Gastrocnemius medialis (tissue), 4 donors: ENCODE measurements around the gene TTLL9. TPM values are rescaled to one million over a fixed set of nuclear protein-coding genes. Genes with fewer than 3 reads are reported as not detected.

Experiments
- ATAC-seq, 2 donors: fragments of 150-250 bp; one replicate each; pipeline ENCODE4 v1.9.1; 2016
- DNase-seq, 2 donors: peaks; one replicate each; pipeline ENCODE4 v3.0.0-alpha.2; 2019
- H3K27ac ChIP-seq, 4 donors: fragments of 200-600 bp; sonication (generic); 1 replicate in 1 of 4; 2 replicates in 3 of 4; pipeline ENCODE4 v1.5.1; 2016 to 2018; ENCODE audit warnings: mild to moderate bottlenecking in 2 of 4, moderate library complexity in 1 of 4
- H3K27me3 ChIP-seq, 3 donors: fragments of 200-600 bp; sonication (generic) in 2 of 3; 1 replicate in 1 of 3; 2 replicates in 2 of 3; pipeline versions ENCODE4 v1.5.1 to v1.6.0; 2016 to 2019; ENCODE audit warnings: mild to moderate bottlenecking in 1 of 3, moderate library complexity in 1 of 3
- H3K36me3 ChIP-seq, 2 donors: fragments of 200-600 bp; sonication (generic) in 1 of 2; one replicate each; pipeline ENCODE4 v1.5.1; 2017 to 2018
- H3K4me1 ChIP-seq, 2 donors: fragments of 200-600 bp; sonication (generic) in 1 of 2; one replicate each; pipeline ENCODE4 v1.5.1; 2016 to 2017; ENCODE audit warnings: mild to moderate bottlenecking in 2 of 2
- H3K4me3 ChIP-seq, 4 donors: fragments of 200-600 bp; sonication (generic) in 3 of 4; 1 replicate in 1 of 4; 2 replicates in 3 of 4; pipeline ENCODE4 v1.5.1; 2016 to 2019; ENCODE audit warnings: mild to moderate bottlenecking in 2 of 4
- H3K9me3 ChIP-seq, 3 donors: fragments of 200-600 bp; sonication (generic) in 2 of 3; 1 replicate in 1 of 3; 2 replicates in 2 of 3; pipeline ENCODE4 v1.5.1; 2016 to 2019
- POLR2A ChIP-seq, 2 donors: fragments of 450-650 bp; IDR thresholded peaks; one replicate each; pipeline ENCODE4 v1.6.1; 2017; ENCODE audit warnings: antibody characterized with exemption in 2 of 2, mild to moderate bottlenecking in 2 of 2, moderate library complexity in 2 of 2
- in situ Hi-C, 4 donors: fragments of 200-750 bp; cut with MboI; loops; one replicate each; pipeline versions ENCODE4 v1.15.0 to v1.8.0; 2017; ENCODE audit warnings: low sequenced_read_pairs in 4 of 4
- intact Hi-C: fragments of 100-400 bp; cut with DNase I; formaldehyde crosslinking; loops from one replicate; pipeline ENCODE4 v1.15.1; 2023; ENCODE audit warnings: low total_unique reads
- total RNA-seq, 4 donors: library from RNA; depleted of rRNA; stranded (reverse); fragments of >200 nt; gene quantifications; one replicate each; pipeline versions ENCODE4 v1.1.0 to v1.2.3, GENCODE V29; 2016
- TF ChIP-seq, protein P1 (sequence below), 5 experiments: fragments of 450-650 bp in 3 of 5; fragments of 200-600 bp in 2 of 5; sonication (generic) in 2 of 5; IDR thresholded peaks in 4 of 5; conservative IDR thresholded peaks in 1 of 5; 1 replicate in 4 of 5; 2 replicates in 1 of 5; pipeline ENCODE4 v1.5.1; 2016 to 2019; ENCODE audit warnings: antibody characterized with exemption in 5 of 5, mild to moderate bottlenecking in 3 of 5, moderate library complexity in 3 of 5

TTLL9 gene
- total RNA-seq, 4 donors from 2014 or later = not detected

DNA sequence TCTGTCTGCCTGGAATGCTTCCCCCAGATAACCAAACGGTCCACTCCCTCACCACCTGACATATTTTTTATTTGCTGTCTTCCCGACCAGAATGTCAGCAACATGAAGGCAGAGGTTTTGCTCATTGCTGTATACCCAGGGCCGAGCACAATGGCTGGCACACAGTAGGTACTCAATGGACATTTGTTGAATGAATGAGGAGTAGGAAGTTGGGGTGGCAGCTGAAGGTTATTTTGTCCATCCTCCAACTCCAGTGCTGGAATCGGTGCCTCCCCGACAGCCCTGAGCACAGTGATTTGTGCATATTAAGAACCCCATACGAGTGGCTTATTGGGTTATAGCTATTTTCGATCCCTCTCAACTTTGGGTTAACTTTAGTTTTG, 10.4 kb upstream of the TTLL9 start:
- intact Hi-C loops = no loop called here
- peaks cover 4 to 13% of the 10 kb centered on the region in 2 donors for H3K4me1 ChIP-seq
- H3K36me3 ChIP-seq = no peaks in the 10 kb centered on the region
- in situ Hi-C loops = loop anchor here (5.0 to 10.0 kb wide), 3 partner anchors 92 to 175 kb away; partner anchors contain the start of gene PDRG1 (in 4 of the 4)
- no peak for DNase-seq
- no peaks in the 10 kb centered on the region for H3K9me3 ChIP-seq
- H3K4me3 ChIP-seq = no peak overlapping the region
- TF ChIP-seq, protein P1, sequence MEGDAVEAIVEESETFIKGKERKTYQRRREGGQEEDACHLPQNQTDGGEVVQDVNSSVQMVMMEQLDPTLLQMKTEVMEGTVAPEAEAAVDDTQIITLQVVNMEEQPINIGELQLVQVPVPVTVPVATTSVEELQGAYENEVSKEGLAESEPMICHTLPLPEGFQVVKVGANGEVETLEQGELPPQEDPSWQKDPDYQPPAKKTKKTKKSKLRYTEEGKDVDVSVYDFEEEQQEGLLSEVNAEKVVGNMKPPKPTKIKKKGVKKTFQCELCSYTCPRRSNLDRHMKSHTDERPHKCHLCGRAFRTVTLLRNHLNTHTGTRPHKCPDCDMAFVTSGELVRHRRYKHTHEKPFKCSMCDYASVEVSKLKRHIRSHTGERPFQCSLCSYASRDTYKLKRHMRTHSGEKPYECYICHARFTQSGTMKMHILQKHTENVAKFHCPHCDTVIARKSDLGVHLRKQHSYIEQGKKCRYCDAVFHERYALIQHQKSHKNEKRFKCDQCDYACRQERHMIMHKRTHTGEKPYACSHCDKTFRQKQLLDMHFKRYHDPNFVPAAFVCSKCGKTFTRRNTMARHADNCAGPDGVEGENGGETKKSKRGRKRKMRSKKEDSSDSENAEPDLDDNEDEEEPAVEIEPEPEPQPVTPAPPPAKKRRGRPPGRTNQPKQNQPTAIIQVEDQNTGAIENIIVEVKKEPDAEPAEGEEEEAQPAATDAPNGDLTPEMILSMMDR (IDR thresholded peaks at IDR 0.05 in 4 of 5, conservative IDR thresholded peaks at IDR 0.05 in 1 of 5) = no peak
- no peak for TF ChIP-seq POLR2A (IDR thresholded peaks at IDR 0.05)
- H3K27ac ChIP-seq = no peak overlapping the region
- peaks cover 27 to 42% (median 32%) of the 10 kb centered on the region in 3 donors for H3K27me3 ChIP-seq
- no peak for ATAC-seq

DNA sequence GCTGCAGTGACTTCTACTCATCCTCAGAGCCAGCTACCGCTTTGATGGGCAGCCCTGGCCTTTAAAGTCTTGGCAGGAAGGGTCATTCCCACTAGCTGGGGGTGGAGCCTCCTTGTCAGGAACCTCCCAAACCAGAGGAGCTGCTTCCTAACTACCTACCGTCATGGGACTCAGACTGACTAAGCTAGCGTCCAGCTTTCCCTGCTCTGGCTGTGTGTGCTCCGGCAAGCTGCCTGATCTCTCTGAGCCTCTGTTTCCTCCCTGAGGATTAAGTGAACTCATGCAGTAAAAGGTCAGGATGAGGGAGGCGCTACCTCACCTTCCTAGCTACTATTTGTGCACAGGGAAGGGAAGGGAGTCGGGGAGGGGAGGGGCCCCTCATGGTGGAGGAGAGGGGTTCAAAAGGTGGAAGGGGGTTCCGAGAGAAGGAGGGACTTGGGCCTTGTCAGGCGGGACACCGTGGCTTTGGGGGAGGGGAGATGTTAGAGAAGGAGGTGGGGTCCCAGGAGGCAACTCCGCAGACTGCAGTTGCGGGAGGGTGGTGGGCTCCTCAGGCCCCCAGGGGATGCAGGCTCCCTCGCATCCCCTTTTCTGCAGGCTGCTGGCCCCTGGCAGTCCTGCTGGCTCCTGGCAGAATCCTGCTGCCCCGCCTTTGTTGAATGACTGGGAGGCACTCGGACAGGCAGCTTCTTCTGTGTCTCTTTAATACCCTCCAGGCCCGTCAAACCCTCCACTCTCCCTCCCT, 9.9 kb upstream of the TTLL9 start:
- peak overlapping the region; percentile 48 to 57 (median 54) for H3K4me3 ChIP-seq
- intact Hi-C loops = no loop called here
- H3K27me3 ChIP-seq = peaks cover 27 to 42% (median 32%) of the 10 kb centered on the region in 3 donors
- DNase-seq (peak in 1 of 2 donors; percentile 6), ATAC-seq (no peak)
- no peak overlapping the region for H3K27ac ChIP-seq
- no peaks in the 10 kb centered on the region for H3K36me3 ChIP-seq
- TF ChIP-seq, protein P1 (IDR thresholded peaks at IDR 0.05 in 4 of 5, conservative IDR thresholded peaks at IDR 0.05 in 1 of 5) = no peak
- TF ChIP-seq POLR2A (IDR thresholded peaks at IDR 0.05) = no peak
- H3K9me3 ChIP-seq = no peaks in the 10 kb centered on the region
- H3K4me1 ChIP-seq = peaks cover 4 to 13% of the 10 kb centered on the region in 2 donors
- in situ Hi-C loops = no loop called here

DNA sequence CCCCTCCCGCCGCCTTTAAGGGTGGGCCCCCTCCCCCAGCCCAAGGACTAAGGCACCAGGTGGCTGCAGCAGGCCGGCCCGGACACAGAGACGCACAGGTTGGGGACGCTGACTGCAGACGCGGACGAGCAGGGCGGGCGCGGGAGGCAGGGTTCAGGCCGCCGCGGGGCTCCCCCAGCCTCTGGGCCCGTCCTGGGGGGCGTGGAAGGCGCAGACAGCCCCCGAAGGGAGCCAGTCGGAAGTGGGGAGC, 9.4 kb upstream of the TTLL9 start:
- ATAC-seq = no peak
- peaks cover 4 to 13% of the 10 kb centered on the region in 2 donors for H3K4me1 ChIP-seq
- H3K36me3 ChIP-seq = no peaks in the 10 kb centered on the region
- H3K27ac ChIP-seq = no peak overlapping the region
- intact Hi-C loops (no loop called here), in situ Hi-C loops (no loop called here)
- H3K9me3 ChIP-seq = no peaks in the 10 kb centered on the region
- no peak for TF ChIP-seq POLR2A (IDR thresholded peaks at IDR 0.05)
- TF ChIP-seq, protein P1 (IDR thresholded peaks at IDR 0.05 in 4 of 5, conservative IDR thresholded peaks at IDR 0.05 in 1 of 5) = no peak
- DNase-seq = peak in 1 of 2 donors; percentile 11
- peak overlapping the region; percentile 48 to 57 (median 54) for H3K4me3 ChIP-seq
- H3K27me3 ChIP-seq = peaks cover 27 to 42% (median 32%) of the 10 kb centered on the region in 3 donors

DNA sequence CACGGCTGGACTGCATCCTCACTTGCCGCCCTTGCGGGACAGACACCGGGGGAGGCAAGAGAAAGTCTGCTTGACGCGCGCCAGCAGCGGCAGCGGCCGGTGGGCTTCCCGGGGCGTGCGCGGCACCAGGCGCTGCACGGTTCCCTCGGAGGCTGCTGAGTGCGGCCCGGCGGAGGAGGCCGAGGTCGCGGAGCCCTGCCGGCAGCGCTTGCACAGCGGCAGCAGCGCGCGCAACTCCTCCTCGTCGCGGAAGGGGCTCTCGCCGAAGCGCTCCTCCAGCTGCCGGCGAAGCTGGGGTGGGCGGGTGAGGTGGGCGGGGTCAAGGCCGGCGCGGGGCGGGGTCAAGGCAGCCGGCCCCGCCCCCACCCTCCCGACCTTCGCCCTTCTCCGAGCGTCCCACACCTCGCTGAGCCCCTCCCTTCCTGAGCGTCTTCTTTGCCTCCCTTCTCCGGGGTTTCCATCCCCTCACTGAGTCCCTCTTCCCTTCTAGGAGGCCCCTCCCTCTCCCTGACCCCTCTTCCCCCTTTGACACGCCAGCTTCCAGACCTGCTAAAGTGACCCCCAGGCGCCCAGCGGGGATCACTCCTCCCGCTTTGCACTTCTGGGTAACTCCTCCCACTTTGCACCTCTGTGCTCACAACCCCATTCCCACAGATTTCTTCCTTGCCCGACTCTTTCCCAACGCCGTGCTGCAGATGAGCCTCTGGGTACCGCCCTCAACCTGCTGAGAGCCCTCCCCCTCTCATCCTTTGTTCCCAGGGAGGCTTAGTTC, 8.9 kb upstream of the TTLL9 start:
- Histone ChIP-seq H3K27ac (no peak overlapping the region), H3K4me3 (peak overlapping the region; percentile 48 to 57 (median 54)), H3K9me3 (no peaks in the 10 kb centered on the region), H3K4me1 (peaks cover 4 to 13% of the 10 kb centered on the region in 2 donors), H3K27me3 (peaks cover 27 to 42% (median 32%) of the 10 kb centered on the region in 3 donors), H3K36me3 (no peaks in the 10 kb centered on the region)
- ATAC-seq (peak in 1 of 2 donors; percentile 7), DNase-seq (peak in 1 of 2 donors; percentile 6)
- in situ Hi-C loops = no loop called here
- TF ChIP-seq, protein P1 (IDR thresholded peaks at IDR 0.05 in 4 of 5, conservative IDR thresholded peaks at IDR 0.05 in 1 of 5) = no peak
- no peak for TF ChIP-seq POLR2A (IDR thresholded peaks at IDR 0.05)
- intact Hi-C loops = no loop called here
